HCT116 (cell line): ENCODE data around the gene IQSEC3. TPM values are rescaled to one million over a fixed set of nuclear protein-coding genes. Genes with fewer than 3 reads are reported as not detected.

Experiments
- ATAC-seq: fragments of 200-7000 bp; cut with Tn5 transposase; 2 replicates; pipeline ENCODE4 v1.9.1; 2020; ENCODE audit warnings: mild to moderate bottlenecking, moderate library complexity
- BruUV-seq: library from RNA; stranded (reverse); fragments of 400-500 nt; replicated peaks from 2 replicates; lab custom pipeline; 2021; lab: Mats Ljungman, UMichigan
- CTCF ChIA-PET: fragments of 300-600 bp; sonication (Branson Sonifier 250); formaldehyde crosslinking; loops from one replicate; lab custom pipeline; 2021; ENCODE audit warnings: antibody characterized with exemption; lab: Charles Lee
- POLR2A ChIA-PET: fragments of 300-600, 350-600 bp; sonication (Branson Sonifier 250); formaldehyde crosslinking; loops from one replicate; lab custom pipeline; 2021; ENCODE audit warnings: antibody characterized with exemption; lab: Charles Lee
- RAD21 ChIA-PET, 2 experiments: fragments of 300-600 bp; sonication (Branson Sonifier 250); formaldehyde crosslinking; loops; one replicate each; lab custom pipeline; 2023; ENCODE audit warnings: low total read pairs in 2 of 2; ENCODE audit not compliant: uncharacterized antibody in 2 of 2, unreplicated experiment in 2 of 2, low non-redundant PET in 1 of 2; lab: Charles Lee
- DNase-seq: peaks from one replicate; pipeline ENCODE4 v3.0.0-alpha.2; 2010; ENCODE audit warnings: low read depth, low spot score
- H2AFZ ChIP-seq: fragments of 200-600 bp; shearing (Covaris generic), sonication (generic); 2 replicates; pipeline ENCODE4 v1.6.1; 2017; ENCODE audit warnings: low read depth, mixed run types, mixed read lengths, antibody characterized with exemption, low read length; ENCODE audit not compliant: poor library complexity, severe bottlenecking
- H3K27ac ChIP-seq: 2 replicates; pipeline ENCODE4 v1.5.1; 2012; ENCODE audit warnings: low read depth, low read length
- H3K27me3 ChIP-seq: fragments of 200-600 bp; sonication (generic); 2 replicates; pipeline ENCODE4 v1.6.1; 2016; ENCODE audit warnings: mixed run types, low read length, mixed read lengths; ENCODE audit not compliant: insufficient read depth
- H3K36me3 ChIP-seq, 2 experiments: fragments of 200-500 bp in 1 of 2; fragments of 200-600 bp in 1 of 2; sonication (Bioruptor generic) in 1 of 2; sonication (generic) in 1 of 2; 2 replicates each; pipeline versions ENCODE4 v1.5.1 to v1.6.1; 2014 to 2016; ENCODE audit warnings: low read length in 2 of 2, inconsistent platforms in 1 of 2, mixed read lengths in 1 of 2, mixed run types in 1 of 2; ENCODE audit not compliant: insufficient read depth in 2 of 2, control insufficient read depth in 1 of 2
- H3K4me1 ChIP-seq, 2 experiments: fragments of 200-600 bp in 1 of 2; sonication (generic) in 1 of 2; 2 replicates each; pipeline versions ENCODE4 v1.5.1 to v1.6.1; 2012 to 2017; ENCODE audit warnings: low read length in 2 of 2, inconsistent platforms in 1 of 2, mild to moderate bottlenecking in 1 of 2, mixed read lengths in 1 of 2, mixed run types in 1 of 2, moderate library complexity in 1 of 2; ENCODE audit not compliant: insufficient read depth in 2 of 2, control insufficient read depth in 1 of 2
- H3K4me2 ChIP-seq: fragments of 200-600 bp; sonication (generic); 2 replicates; pipeline ENCODE4 v1.6.1; 2017; ENCODE audit warnings: mixed run types, low read length, mixed read lengths
- H3K4me3 ChIP-seq, 2 experiments: fragments of 200-600 bp in 1 of 2; sonication (generic) in 1 of 2; replicated peaks in 1 of 2; 2 replicates each; pipeline ENCODE4 v1.5.1; 2011 to 2016; ENCODE audit warnings: low read length in 2 of 2, control low read depth in 1 of 2, low read depth in 1 of 2, mild to moderate bottlenecking in 1 of 2, mixed read lengths in 1 of 2, mixed run types in 1 of 2
- H3K79me2 ChIP-seq: fragments of 200-600 bp; sonication (generic); 2 replicates; pipeline ENCODE4 v1.6.1; 2017; ENCODE audit warnings: mild to moderate bottlenecking, mixed run types, low read length, moderate library complexity, mixed read lengths; ENCODE audit not compliant: insufficient read depth
- H3K9ac ChIP-seq: fragments of 200-600 bp; sonication (generic); 2 replicates; pipeline ENCODE4 v1.6.1; 2016; ENCODE audit warnings: low read length, mixed read lengths
- H3K9me2 ChIP-seq: fragments of 200-600 bp; sonication (generic), shearing (Covaris generic); 2 replicates; pipeline ENCODE4 v1.6.1; 2017; ENCODE audit warnings: mixed run types, mild to moderate bottlenecking, moderate library complexity; ENCODE audit not compliant: insufficient read depth
- H3K9me3 ChIP-seq, 2 experiments: fragments of 200-500 bp in 1 of 2; fragments of 200-600 bp in 1 of 2; sonication (Bioruptor generic) in 1 of 2; sonication (generic) in 1 of 2; 2 replicates each; pipeline ENCODE4 v1.6.1; 2014 to 2017; ENCODE audit warnings: low read length in 2 of 2, mixed read lengths in 2 of 2, inconsistent platforms in 1 of 2, low read depth in 1 of 2, mild to moderate bottlenecking in 1 of 2, mixed run types in 1 of 2, moderate library complexity in 1 of 2; ENCODE audit not compliant: control insufficient read depth in 1 of 2, insufficient read depth in 1 of 2
- H4K20me1 ChIP-seq: fragments of 200-600 bp; sonication (generic), shearing (Covaris generic); 2 replicates; pipeline ENCODE4 v1.6.1; 2017; ENCODE audit warnings: mixed run types, mild to moderate bottlenecking, moderate library complexity; ENCODE audit not compliant: insufficient read depth
- ELF1 ChIP-seq: IDR thresholded peaks from 2 replicates; pipeline ENCODE4 v1.6.1; 2012; ENCODE audit warnings: low read depth, borderline replicate concordance
- EZH2phosphoT487 ChIP-seq: fragments of 200-600 bp; IDR thresholded peaks from 2 replicates; pipeline ENCODE4 v1.6.1; 2018; ENCODE audit warnings: antibody characterized with exemption, borderline replicate concordance
- POLR2A ChIP-seq: IDR thresholded peaks from 2 replicates; pipeline ENCODE4 v1.7.0; 2011; ENCODE audit warnings: borderline replicate concordance; ENCODE audit not compliant: insufficient read depth, insufficient read length; ENCODE audit errors: extremely low read depth
- TCF7L2 ChIP-seq: IDR thresholded peaks from 2 replicates; pipeline ENCODE4 v1.7.0; 2011; ENCODE audit warnings: borderline replicate concordance, inconsistent platforms; ENCODE audit not compliant: insufficient read depth, insufficient read length; ENCODE audit errors: extremely low read depth
- ZBTB33 ChIP-seq: IDR thresholded peaks from 2 replicates; pipeline ENCODE4 v1.6.1; 2011; ENCODE audit warnings: mild to moderate bottlenecking, low read length, moderate library complexity; ENCODE audit not compliant: insufficient replicate concordance; ENCODE audit errors: extremely low read depth
- ZNF274 ChIP-seq: fragments of 200-500 bp; sonication (Bioruptor generic); IDR thresholded peaks from 2 replicates; pipeline ENCODE4 v1.6.1; 2014; ENCODE audit warnings: mild to moderate bottlenecking, low read depth, low read length, inconsistent platforms
- intact Hi-C: fragments of 100-400 bp; cut with micrococcal nuclease; formaldehyde crosslinking; loops from 2 replicates; pipeline ENCODE4 v1.10.0; 2022
- total RNA-seq: library from RNA; stranded (reverse); gene quantifications from one replicate; pipeline ENCODE4 v1.2.1, GENCODE V29; 2021; ENCODE audit not compliant: unreplicated experiment
- TF ChIP-seq, protein P1 (sequence below): IDR thresholded peaks from 2 replicates; pipeline ENCODE4 v1.6.1; 2012; ENCODE audit warnings: low read depth

Gene IQSEC3
- total RNA-seq, 1 experiment from 2014 or later: not detected

DNA sequence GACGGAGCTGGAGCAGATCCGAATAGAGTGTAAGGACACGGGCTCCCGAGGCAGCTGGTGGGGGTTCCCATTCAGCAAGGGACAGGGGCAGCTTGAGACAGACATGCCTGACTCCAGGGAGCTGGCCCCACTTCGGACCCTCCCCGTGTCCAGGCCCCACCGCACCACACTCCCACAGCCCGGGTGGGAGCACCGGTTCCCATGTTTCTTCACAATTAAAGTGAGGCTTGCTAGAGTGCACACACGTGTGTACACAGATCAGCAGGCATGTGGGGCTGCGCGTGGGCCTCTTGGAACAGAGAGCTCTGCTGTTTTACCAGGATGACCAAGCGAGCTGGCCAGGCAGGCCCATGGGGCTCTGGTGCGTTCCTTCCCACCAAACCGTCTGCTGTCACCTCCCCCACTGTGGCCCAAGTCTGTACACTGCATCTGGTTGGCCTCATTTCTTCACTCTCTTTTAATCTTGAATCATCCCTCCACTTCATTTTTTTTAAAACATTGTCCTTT is 99.3 kb downstream of the IQSEC3 start:
- ChIA-PET POLR2A (no interaction called here), CTCF (no interaction called here), RAD21 (no interaction called here)
- Histone ChIP-seq H4K20me1 (no peaks in the 10 kb centered on the region), H3K36me3 (no peaks in the 10 kb centered on the region), H3K4me1 (0 out of 4 replicates have a peak, but pooled peaks cover 0 to 4% of the 10 kb centered on the region in 2 experiments), H2AFZ (no peak overlapping the region), H3K4me2 (no peak overlapping the region), H3K27me3 (no peaks in the 10 kb centered on the region), H3K27ac (no peak overlapping the region), H3K4me3 (no peak overlapping the region), H3K9me2 (no peaks in the 10 kb centered on the region), H3K9ac (no peak overlapping the region), H3K79me2 (no peaks in the 10 kb centered on the region), H3K9me3 (no peaks in the 10 kb centered on the region)
- no peak for DNase-seq
- intact Hi-C loops: no loop called here
- no peak for TF ChIP-seq TCF7L2
- TF ChIP-seq POLR2A: no peak
- no peak for TF ChIP-seq EZH2phosphoT487
- no peak for TF ChIP-seq ZNF274
- TF ChIP-seq, protein P1, sequence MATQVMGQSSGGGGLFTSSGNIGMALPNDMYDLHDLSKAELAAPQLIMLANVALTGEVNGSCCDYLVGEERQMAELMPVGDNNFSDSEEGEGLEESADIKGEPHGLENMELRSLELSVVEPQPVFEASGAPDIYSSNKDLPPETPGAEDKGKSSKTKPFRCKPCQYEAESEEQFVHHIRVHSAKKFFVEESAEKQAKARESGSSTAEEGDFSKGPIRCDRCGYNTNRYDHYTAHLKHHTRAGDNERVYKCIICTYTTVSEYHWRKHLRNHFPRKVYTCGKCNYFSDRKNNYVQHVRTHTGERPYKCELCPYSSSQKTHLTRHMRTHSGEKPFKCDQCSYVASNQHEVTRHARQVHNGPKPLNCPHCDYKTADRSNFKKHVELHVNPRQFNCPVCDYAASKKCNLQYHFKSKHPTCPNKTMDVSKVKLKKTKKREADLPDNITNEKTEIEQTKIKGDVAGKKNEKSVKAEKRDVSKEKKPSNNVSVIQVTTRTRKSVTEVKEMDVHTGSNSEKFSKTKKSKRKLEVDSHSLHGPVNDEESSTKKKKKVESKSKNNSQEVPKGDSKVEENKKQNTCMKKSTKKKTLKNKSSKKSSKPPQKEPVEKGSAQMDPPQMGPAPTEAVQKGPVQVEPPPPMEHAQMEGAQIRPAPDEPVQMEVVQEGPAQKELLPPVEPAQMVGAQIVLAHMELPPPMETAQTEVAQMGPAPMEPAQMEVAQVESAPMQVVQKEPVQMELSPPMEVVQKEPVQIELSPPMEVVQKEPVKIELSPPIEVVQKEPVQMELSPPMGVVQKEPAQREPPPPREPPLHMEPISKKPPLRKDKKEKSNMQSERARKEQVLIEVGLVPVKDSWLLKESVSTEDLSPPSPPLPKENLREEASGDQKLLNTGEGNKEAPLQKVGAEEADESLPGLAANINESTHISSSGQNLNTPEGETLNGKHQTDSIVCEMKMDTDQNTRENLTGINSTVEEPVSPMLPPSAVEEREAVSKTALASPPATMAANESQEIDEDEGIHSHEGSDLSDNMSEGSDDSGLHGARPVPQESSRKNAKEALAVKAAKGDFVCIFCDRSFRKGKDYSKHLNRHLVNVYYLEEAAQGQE: no peak
- TF ChIP-seq ELF1: no peak
- no peak for TF ChIP-seq ZBTB33
- ATAC-seq: no peak
- no TSS peak for BruUV-seq
